ENCODE measurements around the gene ARID1B. TPM values are rescaled to one million over a fixed set of nuclear protein-coding genes. Genes with fewer than 3 reads are reported as not detected.

ARID1B gene
- total and polyA plus RNA-seq, 10 of the 15 experiments (the other 5 are each of a cell fraction or from before 2014, with no cell fraction given) = 24.7 to 133 (median 54.6) TPM

DNA sequence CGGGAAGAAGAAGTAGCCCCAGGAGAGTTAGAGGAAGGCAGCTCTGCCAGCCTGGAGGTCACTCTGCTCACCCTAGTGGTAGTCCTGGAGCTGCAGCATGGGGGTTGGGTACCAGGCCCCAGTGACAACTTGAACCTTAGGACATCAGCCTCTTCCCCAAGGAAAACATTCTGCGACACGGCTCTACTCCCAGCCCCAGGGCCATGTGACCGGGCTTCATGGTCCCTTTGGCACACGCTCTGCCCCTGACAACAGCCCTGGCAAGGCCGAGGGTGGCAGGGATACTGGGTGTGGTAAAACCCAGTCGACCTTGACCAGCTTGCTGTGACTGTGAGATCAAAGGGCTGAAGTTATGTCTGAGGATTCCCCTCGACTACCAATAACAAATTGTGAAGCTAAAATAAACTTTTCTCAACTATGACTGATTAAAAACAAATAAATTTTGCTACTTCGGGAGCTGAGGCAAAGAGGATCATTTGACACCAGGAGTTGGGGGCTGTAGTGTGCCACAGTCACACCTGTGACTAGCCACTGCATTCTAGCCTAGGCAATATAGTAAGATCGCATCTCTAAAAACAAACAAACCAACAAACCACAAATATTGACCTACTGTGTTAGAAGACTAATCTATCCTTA lies 24.4 kb upstream of the ARID1B start:
- in situ Hi-C loops (cut with MboI) (no loop called here), intact Hi-C loops (cut with micrococcal nuclease; ENCODE audit: unreplicated experiment) (loop anchor here (2.0 kb wide), 1 partner anchor 32 kb away; no protein-coding TSS in a partner anchor)
- Histone ChIP-seq H3K9me3 (replicated peaks; ENCODE audit: control insufficient read depth, insufficient read depth, low read length) (no peaks in the 10 kb centered on the region), H4K20me1 (ENCODE audit: control insufficient read depth, insufficient read depth) (no peaks in the 10 kb centered on the region), H2AFZ (ENCODE audit: control insufficient read depth, low read depth, low read length) (peak overlapping the region; percentile 76), H3K4me1 (ENCODE audit: control insufficient read depth, insufficient read depth, low read length) (peaks cover 25% of the 10 kb centered on the region), H3K4me2 (ENCODE audit: control insufficient read depth, insufficient read depth) (peak overlapping the region; percentile 68), H3K79me2 (ENCODE audit: control insufficient read depth, insufficient read depth, low read length) (no peaks in the 10 kb centered on the region), H3K9ac (ENCODE audit: control insufficient read depth, insufficient read depth, low read length) (no peak overlapping the region), H3K4me3 (no peak overlapping the region), H3K36me3 (ENCODE audit: control insufficient read depth in 2 of 2, insufficient read depth in 2 of 2, low read length in 1 of 2) (no peaks in the 10 kb centered on the region), H3K27ac (ENCODE audit: control insufficient read depth, insufficient read depth) (no peak overlapping the region), H3K27me3 (replicated peaks in 1 of 2; ENCODE audit: control insufficient read depth in 2 of 2, insufficient read depth in 2 of 2, low read length in 1 of 2) (no peaks in the 10 kb centered on the region)
- ChIA-PET CTCF (interaction anchor here (0.6 to 4.8 kb wide), 21 partner anchors 11 to 263 kb away, joined by 3 to 42 read pairs (median 6); no protein-coding TSS in a partner anchor), SMC1A (ENCODE audit: uncharacterized antibody, unreplicated experiment) (interaction anchor here (0.6 to 6.5 kb wide), 32 partner anchors 9 to 269 kb away, joined by 3 to 121 read pairs (median 7); no protein-coding TSS in a partner anchor), POLR2A (interaction anchor here (0.6 to 4.1 kb wide), 8 partner anchors 10 to 55 kb away, joined by 3 to 36 read pairs (median 6); no protein-coding TSS in a partner anchor), RAD21 (ENCODE audit: unreplicated experiment) (interaction anchor here (0.6 to 7.2 kb wide), 28 partner anchors 10 to 188 kb away, joined by 3 to 119 read pairs (median 5); partner anchors contain the start of gene ARID1B)
- peak; percentile 63 for DNase-seq (ENCODE audit: low read depth, low spot score)
- 4% methylated on average over 10 of the region's 10 CpGs for WGBS (ENCODE audit: insufficient coverage, insufficient replicate concordance, low lambda C conversion rate, missing lambda C conversion rate)
- no peak for FAIRE-seq
- no TSS peak for BruUV-seq (replicated peaks)
- ATAC-seq = peak; percentile 94
- TF ChIP-seq, protein P1, sequence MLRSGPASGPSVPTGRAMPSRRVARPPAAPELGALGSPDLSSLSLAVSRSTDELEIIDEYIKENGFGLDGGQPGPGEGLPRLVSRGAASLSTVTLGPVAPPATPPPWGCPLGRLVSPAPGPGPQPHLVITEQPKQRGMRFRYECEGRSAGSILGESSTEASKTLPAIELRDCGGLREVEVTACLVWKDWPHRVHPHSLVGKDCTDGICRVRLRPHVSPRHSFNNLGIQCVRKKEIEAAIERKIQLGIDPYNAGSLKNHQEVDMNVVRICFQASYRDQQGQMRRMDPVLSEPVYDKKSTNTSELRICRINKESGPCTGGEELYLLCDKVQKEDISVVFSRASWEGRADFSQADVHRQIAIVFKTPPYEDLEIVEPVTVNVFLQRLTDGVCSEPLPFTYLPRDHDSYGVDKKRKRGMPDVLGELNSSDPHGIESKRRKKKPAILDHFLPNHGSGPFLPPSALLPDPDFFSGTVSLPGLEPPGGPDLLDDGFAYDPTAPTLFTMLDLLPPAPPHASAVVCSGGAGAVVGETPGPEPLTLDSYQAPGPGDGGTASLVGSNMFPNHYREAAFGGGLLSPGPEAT (IDR thresholded peaks at IDR 0.05; ENCODE audit: low read depth) = peak; percentile 64
- TF ChIP-seq IKZF2 (IDR thresholded peaks at IDR 0.05) = peak; percentile 72 to 80; a peak in 3 of 4 replicates
- no peak for TF ChIP-seq ATF7 (IDR thresholded peaks at IDR 0.05; ENCODE audit: low read depth)
- TF ChIP-seq GATAD2B (conservative IDR thresholded peaks at IDR 0.05; ENCODE audit: low read depth) = peak; percentile 87; the same call in 1 of the 2 replicates
- no peak for TF ChIP-seq ZBED1 (IDR thresholded peaks at IDR 0.05; ENCODE audit: borderline replicate concordance)
- no peak for TF ChIP-seq CREB1 (IDR thresholded peaks at IDR 0.05; ENCODE audit: low read depth)
- TF ChIP-seq KLF5 (IDR thresholded peaks at IDR 0.05; ENCODE audit: partially characterized antibody) = peak; percentile 34
- TF ChIP-seq, protein P2, sequence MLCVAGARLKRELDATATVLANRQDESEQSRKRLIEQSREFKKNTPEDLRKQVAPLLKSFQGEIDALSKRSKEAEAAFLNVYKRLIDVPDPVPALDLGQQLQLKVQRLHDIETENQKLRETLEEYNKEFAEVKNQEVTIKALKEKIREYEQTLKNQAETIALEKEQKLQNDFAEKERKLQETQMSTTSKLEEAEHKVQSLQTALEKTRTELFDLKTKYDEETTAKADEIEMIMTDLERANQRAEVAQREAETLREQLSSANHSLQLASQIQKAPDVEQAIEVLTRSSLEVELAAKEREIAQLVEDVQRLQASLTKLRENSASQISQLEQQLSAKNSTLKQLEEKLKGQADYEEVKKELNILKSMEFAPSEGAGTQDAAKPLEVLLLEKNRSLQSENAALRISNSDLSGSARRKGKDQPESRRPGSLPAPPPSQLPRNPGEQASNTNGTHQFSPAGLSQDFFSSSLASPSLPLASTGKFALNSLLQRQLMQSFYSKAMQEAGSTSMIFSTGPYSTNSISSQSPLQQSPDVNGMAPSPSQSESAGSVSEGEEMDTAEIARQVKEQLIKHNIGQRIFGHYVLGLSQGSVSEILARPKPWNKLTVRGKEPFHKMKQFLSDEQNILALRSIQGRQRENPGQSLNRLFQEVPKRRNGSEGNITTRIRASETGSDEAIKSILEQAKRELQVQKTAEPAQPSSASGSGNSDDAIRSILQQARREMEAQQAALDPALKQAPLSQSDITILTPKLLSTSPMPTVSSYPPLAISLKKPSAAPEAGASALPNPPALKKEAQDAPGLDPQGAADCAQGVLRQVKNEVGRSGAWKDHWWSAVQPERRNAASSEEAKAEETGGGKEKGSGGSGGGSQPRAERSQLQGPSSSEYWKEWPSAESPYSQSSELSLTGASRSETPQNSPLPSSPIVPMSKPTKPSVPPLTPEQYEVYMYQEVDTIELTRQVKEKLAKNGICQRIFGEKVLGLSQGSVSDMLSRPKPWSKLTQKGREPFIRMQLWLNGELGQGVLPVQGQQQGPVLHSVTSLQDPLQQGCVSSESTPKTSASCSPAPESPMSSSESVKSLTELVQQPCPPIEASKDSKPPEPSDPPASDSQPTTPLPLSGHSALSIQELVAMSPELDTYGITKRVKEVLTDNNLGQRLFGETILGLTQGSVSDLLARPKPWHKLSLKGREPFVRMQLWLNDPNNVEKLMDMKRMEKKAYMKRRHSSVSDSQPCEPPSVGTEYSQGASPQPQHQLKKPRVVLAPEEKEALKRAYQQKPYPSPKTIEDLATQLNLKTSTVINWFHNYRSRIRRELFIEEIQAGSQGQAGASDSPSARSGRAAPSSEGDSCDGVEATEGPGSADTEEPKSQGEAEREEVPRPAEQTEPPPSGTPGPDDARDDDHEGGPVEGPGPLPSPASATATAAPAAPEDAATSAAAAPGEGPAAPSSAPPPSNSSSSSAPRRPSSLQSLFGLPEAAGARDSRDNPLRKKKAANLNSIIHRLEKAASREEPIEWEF (IDR thresholded peaks at IDR 0.05; ENCODE audit: insufficient replicate concordance, low read depth, low read length) = no peak
- TF ChIP-seq, protein P3, sequence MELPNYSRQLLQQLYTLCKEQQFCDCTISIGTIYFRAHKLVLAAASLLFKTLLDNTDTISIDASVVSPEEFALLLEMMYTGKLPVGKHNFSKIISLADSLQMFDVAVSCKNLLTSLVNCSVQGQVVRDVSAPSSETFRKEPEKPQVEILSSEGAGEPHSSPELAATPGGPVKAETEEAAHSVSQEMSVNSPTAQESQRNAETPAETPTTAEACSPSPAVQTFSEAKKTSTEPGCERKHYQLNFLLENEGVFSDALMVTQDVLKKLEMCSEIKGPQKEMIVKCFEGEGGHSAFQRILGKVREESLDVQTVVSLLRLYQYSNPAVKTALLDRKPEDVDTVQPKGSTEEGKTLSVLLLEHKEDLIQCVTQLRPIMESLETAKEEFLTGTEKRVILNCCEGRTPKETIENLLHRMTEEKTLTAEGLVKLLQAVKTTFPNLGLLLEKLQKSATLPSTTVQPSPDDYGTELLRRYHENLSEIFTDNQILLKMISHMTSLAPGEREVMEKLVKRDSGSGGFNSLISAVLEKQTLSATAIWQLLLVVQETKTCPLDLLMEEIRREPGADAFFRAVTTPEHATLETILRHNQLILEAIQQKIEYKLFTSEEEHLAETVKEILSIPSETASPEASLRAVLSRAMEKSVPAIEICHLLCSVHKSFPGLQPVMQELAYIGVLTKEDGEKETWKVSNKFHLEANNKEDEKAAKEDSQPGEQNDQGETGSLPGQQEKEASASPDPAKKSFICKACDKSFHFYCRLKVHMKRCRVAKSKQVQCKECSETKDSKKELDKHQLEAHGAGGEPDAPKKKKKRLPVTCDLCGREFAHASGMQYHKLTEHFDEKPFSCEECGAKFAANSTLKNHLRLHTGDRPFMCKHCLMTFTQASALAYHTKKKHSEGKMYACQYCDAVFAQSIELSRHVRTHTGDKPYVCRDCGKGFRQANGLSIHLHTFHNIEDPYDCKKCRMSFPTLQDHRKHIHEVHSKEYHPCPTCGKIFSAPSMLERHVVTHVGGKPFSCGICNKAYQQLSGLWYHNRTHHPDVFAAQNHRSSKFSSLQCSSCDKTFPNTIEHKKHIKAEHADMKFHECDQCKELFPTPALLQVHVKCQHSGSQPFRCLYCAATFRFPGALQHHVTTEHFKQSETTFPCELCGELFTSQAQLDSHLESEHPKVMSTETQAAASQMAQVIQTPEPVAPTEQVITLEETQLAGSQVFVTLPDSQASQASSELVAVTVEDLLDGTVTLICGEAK (IDR thresholded peaks at IDR 0.05; ENCODE audit: borderline replicate concordance) = no peak
- TF ChIP-seq, protein P4, sequence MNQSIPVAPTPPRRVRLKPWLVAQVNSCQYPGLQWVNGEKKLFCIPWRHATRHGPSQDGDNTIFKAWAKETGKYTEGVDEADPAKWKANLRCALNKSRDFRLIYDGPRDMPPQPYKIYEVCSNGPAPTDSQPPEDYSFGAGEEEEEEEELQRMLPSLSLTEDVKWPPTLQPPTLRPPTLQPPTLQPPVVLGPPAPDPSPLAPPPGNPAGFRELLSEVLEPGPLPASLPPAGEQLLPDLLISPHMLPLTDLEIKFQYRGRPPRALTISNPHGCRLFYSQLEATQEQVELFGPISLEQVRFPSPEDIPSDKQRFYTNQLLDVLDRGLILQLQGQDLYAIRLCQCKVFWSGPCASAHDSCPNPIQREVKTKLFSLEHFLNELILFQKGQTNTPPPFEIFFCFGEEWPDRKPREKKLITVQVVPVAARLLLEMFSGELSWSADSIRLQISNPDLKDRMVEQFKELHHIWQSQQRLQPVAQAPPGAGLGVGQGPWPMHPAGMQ (IDR thresholded peaks at IDR 0.05; ENCODE audit: borderline replicate concordance) = no peak

Measured in GM12878 (cell line).